GM23338 (cell line): ENCODE results near the gene JMJD7. TPM values are rescaled to one million over a fixed set of nuclear protein-coding genes. Genes with fewer than 3 reads are reported as not detected.

ENCODE experiments used
- ATAC-seq: fragments of 200-7000 bp; cut with Tn5 transposase; 3 replicates; pipeline ENCODE4 v1.9.1; 2020
- DNase-seq: peaks from one replicate; pipeline ENCODE4 v3.0.0-alpha.2; 2015; ENCODE audit warnings: low spot score
- H2AFZ ChIP-seq: fragments of 200-600 bp; sonication (generic); 2 replicates; pipeline ENCODE4 v1.8.0; 2016; ENCODE audit warnings: antibody characterized with exemption, mild to moderate bottlenecking, moderate library complexity
- H3F3A ChIP-seq: fragments of 200-600 bp; sonication (generic); replicated peaks from 2 replicates; pipeline ENCODE4 v1.8.0; 2017; ENCODE audit warnings: antibody characterized with exemption, mixed run types, low read depth
- H3K27ac ChIP-seq: fragments of 200-600 bp; sonication (generic); 2 replicates; pipeline ENCODE4 v1.6.1; 2016; ENCODE audit warnings: low read depth
- H3K27me3 ChIP-seq: fragments of 200-600 bp; sonication (generic); 2 replicates; pipeline ENCODE4 v1.8.0; 2016; ENCODE audit warnings: mild to moderate bottlenecking, mixed run types, moderate library complexity; ENCODE audit not compliant: insufficient read depth
- H3K36me3 ChIP-seq: fragments of 200-600 bp; sonication (generic); 2 replicates; pipeline ENCODE4 v1.8.0; 2016; ENCODE audit warnings: mild to moderate bottlenecking; ENCODE audit not compliant: insufficient read depth
- H3K4me1 ChIP-seq: fragments of 200-600 bp; sonication (generic); 2 replicates; pipeline ENCODE4 v1.8.0; 2016; ENCODE audit warnings: mild to moderate bottlenecking, moderate library complexity; ENCODE audit not compliant: insufficient read depth
- H3K4me2 ChIP-seq: fragments of 200-600 bp; sonication (generic); 2 replicates; pipeline ENCODE4 v1.7.1; 2017; ENCODE audit warnings: mixed run types
- H3K4me3 ChIP-seq: fragments of 200-600 bp; sonication (generic); 2 replicates; pipeline ENCODE4 v1.6.1; 2016; ENCODE audit warnings: mixed run types
- H3K79me2 ChIP-seq: fragments of 200-600 bp; sonication (generic); replicated peaks from 2 replicates; pipeline ENCODE4 v1.8.0; 2017; ENCODE audit warnings: mild to moderate bottlenecking; ENCODE audit not compliant: insufficient read depth
- H3K9me2 ChIP-seq: fragments of 200-600 bp; sonication (generic); 2 replicates; pipeline ENCODE4 v1.8.0; 2017; ENCODE audit not compliant: insufficient read depth
- H4K20me1 ChIP-seq: fragments of 200-600 bp; sonication (generic); replicated peaks from 2 replicates; pipeline ENCODE4 v1.8.0; 2017; ENCODE audit warnings: mild to moderate bottlenecking; ENCODE audit not compliant: insufficient read depth
- H3K27ac Mint-ChIP-seq: 2 replicates; pipeline ENCODE4 v1.8.0; 2020; ENCODE audit warnings: inconsistent platforms, mild to moderate bottlenecking, moderate library complexity, mixed read lengths
- H3K27me3 Mint-ChIP-seq: 3 replicates; pipeline ENCODE4 v1.8.0; 2022; ENCODE audit warnings: low read depth, mild to moderate bottlenecking, moderate library complexity, mixed read lengths, inconsistent platforms; ENCODE audit not compliant: insufficient read depth, poor library complexity
- H3K36me3 Mint-ChIP-seq: 3 replicates; pipeline ENCODE4 v1.8.0; 2021; ENCODE audit warnings: low read depth, mild to moderate bottlenecking, inconsistent platforms, moderate library complexity, mixed read lengths
- H3K4me1 Mint-ChIP-seq: 3 replicates; pipeline ENCODE4 v1.8.0; 2020; ENCODE audit warnings: mild to moderate bottlenecking, inconsistent platforms, mixed read lengths
- H3K4me3 Mint-ChIP-seq: 3 replicates; pipeline ENCODE4 v1.8.0; 2021; ENCODE audit warnings: moderate library complexity, mild to moderate bottlenecking, inconsistent platforms, mixed read lengths
- H3K9me3 Mint-ChIP-seq: 3 replicates; pipeline ENCODE4 v1.8.0; 2020; ENCODE audit warnings: moderate library complexity, mild to moderate bottlenecking, inconsistent platforms, mixed read lengths
- CREB1 ChIP-seq: fragments of 250-450 bp; sonication (Bioruptor Pico); IDR thresholded peaks from 2 replicates; pipeline ENCODE4 v1.5.0; 2020; ENCODE audit warnings: low read depth, mild to moderate bottlenecking, moderate library complexity
- CTCF ChIP-seq, 2 experiments: fragments of 200-600 bp in 1 of 2; sonication (generic) in 1 of 2; conservative IDR thresholded peaks; 2 replicates each; pipeline versions ENCODE4 v1.5.1 to v1.6.1; 2016 to 2017; ENCODE audit warnings: antibody characterized with exemption in 2 of 2, low read depth in 2 of 2, mild to moderate bottlenecking in 2 of 2, moderate library complexity in 1 of 2
- ETS1 ChIP-seq: IDR thresholded peaks from 2 replicates; pipeline ENCODE4 v1.6.1; 2016; ENCODE audit warnings: antibody characterized with exemption
- EZH2 ChIP-seq: fragments of 200-600 bp; sonication (generic); IDR thresholded peaks from one replicate; pipeline ENCODE4 v1.8.0; 2017; ENCODE audit warnings: antibody characterized with exemption, mild to moderate bottlenecking, low read depth; ENCODE audit not compliant: unreplicated experiment
- EZH2phosphoT487 ChIP-seq: fragments of 200-600 bp; sonication (generic); IDR thresholded peaks from one replicate; pipeline ENCODE4 v1.8.1; 2018; ENCODE audit warnings: antibody characterized with exemption; ENCODE audit not compliant: unreplicated experiment
- POLR2AphosphoS5 ChIP-seq: IDR thresholded peaks from 2 replicates; pipeline ENCODE4 v1.6.1; 2016; ENCODE audit warnings: antibody characterized with exemption, low read depth
- REST ChIP-seq: IDR thresholded peaks from one replicate; pipeline ENCODE4 v1.6.1; 2018; ENCODE audit warnings: antibody characterized with exemption; ENCODE audit not compliant: unreplicated experiment
- ZNF114 ChIP-seq: fragments of 250-450 bp; sonication (Bioruptor Pico); IDR thresholded peaks from 2 replicates; pipeline ENCODE4 v1.5.0; 2020; ENCODE audit warnings: mild to moderate bottlenecking, moderate library complexity
- ZNF331 ChIP-seq: fragments of 250-450 bp; sonication (Bioruptor Pico); IDR thresholded peaks from 2 replicates; pipeline ENCODE4 v1.5.0; 2020; ENCODE audit warnings: low read depth, mild to moderate bottlenecking, moderate library complexity
- polyA plus RNA-seq: library from polyadenylated mRNA; unstranded; fragments of >200 nt; fragmentation: Nextera tagmentation; extraction: Ambion mirVana; gene quantifications from 2 replicates; pipeline ENCODE4 v1.2.1, GENCODE V29; 2016
- total RNA-seq: library from RNA; depleted of rRNA; stranded (reverse); fragments of >200 nt; shearing (Covaris generic); gene quantifications from 2 replicates; pipeline ENCODE4 v1.2.3, GENCODE V29; 2014

JMJD7 gene
- total and polyA plus RNA-seq, 2 experiments from 2014 or later: 8.5 to 9.2 TPM

GRCh38 chr15:41804361-41804760 is 23.5 kb upstream of the JMJD7 start (continued):
- TF ChIP-seq ZNF114 (CRISPR knock-in tag) (no peak), ETS1 (no peak), ZNF331 (CRISPR knock-in tag) (no peak), EZH2 (no peak)

GRCh38 chr15:41804916-41805666 is 22.8 kb upstream of the JMJD7 start:
- ATAC-seq: no peak
- H3K4me3 Mint-ChIP-seq: no peak overlapping the region
- TF ChIP-seq CREB1 (no peak), CTCF (conservative IDR thresholded peaks at IDR 0.05; ENCODE audit: low read depth in 2 of 2) (no peak), ETS1 (no peak), EZH2 (no peak), POLR2AphosphoS5 (no peak), ZNF114 (CRISPR knock-in tag) (no peak)

GRCh38 chr15:41805711-41806110 is 22.2 kb upstream of the JMJD7 start:
- H4K20me1 ChIP-seq: no peaks in the 10 kb centered on the region; the same call in 1 of the 2 replicates
- ATAC-seq (no peak), DNase-seq (no peak)
- no peak overlapping the region for H3K4me3 ChIP-seq
- no peak overlapping the region for H3K4me2 ChIP-seq
- no peaks in the 10 kb centered on the region for H3K4me1 ChIP-seq
- no peaks in the 10 kb centered on the region for H3K9me2 ChIP-seq
- no peak overlapping the region for H3K27ac Mint-ChIP-seq
- H3K36me3 Mint-ChIP-seq: no peaks in the 10 kb centered on the region
- no peaks in the 10 kb centered on the region for H3K36me3 ChIP-seq
- no peak for TF ChIP-seq EZH2phosphoT487
- TF ChIP-seq ETS1: no peak
- no peak for TF ChIP-seq REST
- no peak for TF ChIP-seq EZH2
- TF ChIP-seq POLR2AphosphoS5: no peak
- no peak overlapping the region for H3K4me3 Mint-ChIP-seq
- no peaks in the 10 kb centered on the region for H3F3A ChIP-seq
- H3K27me3 Mint-ChIP-seq: peaks cover 5% of the 10 kb centered on the region
- H3K9me3 Mint-ChIP-seq: no peaks in the 10 kb centered on the region; the same call in 2 of the 3 replicates
- H3K27ac ChIP-seq: no peak overlapping the region
- H3K4me1 Mint-ChIP-seq: peaks cover 6% of the 10 kb centered on the region
- no peak overlapping the region for H2AFZ ChIP-seq
- no peaks in the 10 kb centered on the region for H3K27me3 ChIP-seq
- no peaks in the 10 kb centered on the region for H3K79me2 ChIP-seq

More at GRCh38 chr15:41804916-41805666, 22.8 kb upstream of the JMJD7 start:
- Mint-ChIP-seq H3K4me1 (peaks cover 6% of the 10 kb centered on the region), H3K27me3 (peaks cover 4% of the 10 kb centered on the region), H3K27ac (no peak overlapping the region; the same call in 1 of the 2 replicates), H3K36me3 (no peaks in the 10 kb centered on the region), H3K9me3 (no peaks in the 10 kb centered on the region; the same call in 2 of the 3 replicates)
- H3K36me3 ChIP-seq: no peaks in the 10 kb centered on the region
- no peak overlapping the region for H3K27ac ChIP-seq
- no peaks in the 10 kb centered on the region for H3K4me1 ChIP-seq
- no peaks in the 10 kb centered on the region for H3F3A ChIP-seq
- no peaks in the 10 kb centered on the region; the same call in 1 of the 2 replicates for H4K20me1 ChIP-seq
- H3K27me3 ChIP-seq: no peaks in the 10 kb centered on the region
- H3K79me2 ChIP-seq: no peaks in the 10 kb centered on the region
- no peak overlapping the region for H2AFZ ChIP-seq
- no peak for DNase-seq
- no peak overlapping the region for H3K4me3 ChIP-seq
- H3K9me2 ChIP-seq: no peaks in the 10 kb centered on the region
- no peak overlapping the region for H3K4me2 ChIP-seq
